HG03469 (cell line): ENCODE results near the gene DIAPH3.
"Not testable (repeated sequence)": the region's sequence is repeated elsewhere in the genome, so short reads cannot be mapped to it uniquely, and the experiment has no call there.

Experiments
- ATAC-seq: cut with Tn5 transposase; IDR thresholded peaks from one replicate; pipeline ENCODE4 v1.9.1; 2021; ENCODE audit warnings: mild to moderate bottlenecking, moderate library complexity, moderate number of reproducible peaks; ENCODE audit not compliant: unreplicated experiment

The DIAPH3 gene

GRCh38 chr13:60095300-60095699 lies 68.4 kb downstream of the DIAPH3 start:
- no peak for ATAC-seq

DNA sequence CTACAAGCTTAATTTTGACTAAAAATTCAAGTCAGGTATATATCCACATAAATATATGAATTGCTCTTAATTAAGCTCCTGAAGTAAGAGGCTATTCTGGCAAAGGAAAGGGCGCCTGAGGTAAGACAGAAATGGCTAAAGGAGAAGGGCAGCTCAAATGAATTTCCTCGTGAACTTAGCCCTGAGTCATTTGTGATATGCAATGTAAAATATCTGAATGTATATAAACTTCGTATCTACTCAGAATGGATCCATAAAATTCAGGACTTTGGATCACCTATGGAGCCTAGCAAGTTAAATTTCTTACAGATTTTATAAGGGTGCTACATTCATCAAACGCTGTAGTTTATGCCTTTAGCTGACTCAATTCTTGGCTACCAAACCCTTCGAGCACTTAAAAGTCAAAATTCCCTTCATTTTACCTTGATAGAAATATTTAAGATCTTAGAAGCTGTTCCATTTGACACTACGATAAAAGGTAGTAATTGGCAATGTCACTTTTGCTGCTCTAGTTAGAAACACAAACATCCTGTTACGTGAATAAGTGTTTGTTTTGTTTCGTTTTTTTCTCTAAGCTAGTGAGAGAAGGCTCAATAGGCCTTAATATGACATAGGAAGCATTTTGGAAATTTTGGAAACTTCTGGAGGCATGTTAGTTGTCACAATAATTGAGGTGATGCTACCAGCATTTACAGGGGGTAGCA lies 69.2 kb downstream of the DIAPH3 start:
- no peak for ATAC-seq

- no peak for ATAC-seq
These were observed 70.2 kb downstream of the DIAPH3 start for GRCh38 chr13:60093425-60094019.

DNA sequence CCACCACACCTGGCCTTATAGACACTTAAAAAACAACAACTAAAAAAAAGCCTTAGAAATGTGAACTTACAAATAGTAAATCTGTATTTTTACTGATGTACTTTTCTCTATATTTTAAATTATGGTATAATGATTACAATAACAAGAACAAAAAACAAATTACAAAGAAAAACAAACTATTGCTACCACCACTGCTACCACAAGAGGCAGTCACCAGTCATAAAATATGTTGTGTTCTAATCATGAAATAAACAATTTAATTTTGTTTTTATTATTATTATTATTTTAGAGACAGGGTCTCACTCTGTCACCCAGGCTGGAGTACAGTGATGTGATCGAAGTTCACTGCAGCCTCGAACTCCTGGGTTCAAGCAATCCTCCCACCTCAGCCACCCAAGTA lies 72.2 kb downstream of the DIAPH3 start:
- no peak for ATAC-seq

GRCh38 chr13:60090574-60090973 lies 73.2 kb downstream of the DIAPH3 start:
- ATAC-seq: no peak

- not testable (repeated sequence) for ATAC-seq
These were observed 79.9 kb downstream of the DIAPH3 start for GRCh38 chr13:60083780-60084179.

DNA sequence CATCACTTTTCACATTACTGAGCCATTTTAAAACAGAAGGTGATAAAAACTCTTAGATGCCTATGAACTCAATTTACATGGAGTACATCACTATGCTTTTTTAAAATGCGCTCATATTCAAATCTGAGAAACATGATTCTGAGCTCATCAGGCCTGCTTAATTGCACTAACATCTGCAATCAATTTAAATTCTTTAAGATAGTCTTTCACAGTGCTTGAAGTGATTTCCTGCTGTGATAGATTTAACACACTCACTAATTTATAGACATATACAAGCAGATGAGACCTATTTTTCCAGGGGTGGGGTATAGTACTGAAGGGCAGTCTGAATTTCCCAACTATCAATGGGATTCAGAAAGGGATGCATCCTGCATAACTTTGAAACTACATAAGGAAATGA lies 82.9 kb downstream of the DIAPH3 start:
- ATAC-seq: no peak

- ATAC-seq: no peak
These were observed 85.5 kb downstream of the DIAPH3 start for GRCh38 chr13:60078226-60078625.

- no peak for ATAC-seq
These were observed 87.9 kb downstream of the DIAPH3 start for GRCh38 chr13:60075850-60076249.

DNA sequence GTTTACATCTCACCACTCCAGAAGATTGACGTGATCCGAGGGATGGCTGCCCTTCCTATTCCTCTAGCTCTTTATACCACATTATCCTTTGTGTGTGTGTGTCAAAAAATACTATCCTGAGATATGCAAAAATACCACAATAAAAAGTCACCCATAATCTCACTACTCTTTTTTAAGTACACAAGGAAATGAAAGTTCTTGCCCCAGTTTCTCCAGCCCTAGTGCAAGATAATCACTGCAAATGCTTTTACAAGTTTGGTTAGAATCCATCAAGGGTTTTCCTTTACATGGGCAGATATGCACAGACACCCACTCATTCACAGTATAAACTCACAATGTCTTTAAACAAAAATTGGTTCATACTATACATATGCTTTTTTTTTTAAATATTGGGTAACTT lies 89.3 kb downstream of the DIAPH3 start:
- peak; percentile 47 for ATAC-seq

DNA sequence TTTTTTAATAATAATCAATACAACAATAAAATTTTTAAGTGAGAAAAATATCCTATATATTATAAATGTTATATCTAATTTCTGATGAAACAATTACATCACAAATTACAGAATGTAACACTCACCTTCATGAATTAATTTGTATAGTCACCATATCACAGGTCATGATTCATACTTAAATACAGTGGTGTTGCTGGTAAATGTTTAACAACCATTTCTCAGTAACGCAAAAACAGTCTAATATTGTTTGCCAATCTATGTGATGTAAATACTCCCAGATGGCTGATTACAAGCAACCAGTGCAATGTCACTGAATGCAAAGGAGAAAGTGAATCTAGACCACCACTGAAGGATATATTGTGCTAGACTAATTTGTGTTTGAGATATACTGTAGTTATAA lies 97.5 kb downstream of the DIAPH3 start:
- ATAC-seq: no peak

DNA sequence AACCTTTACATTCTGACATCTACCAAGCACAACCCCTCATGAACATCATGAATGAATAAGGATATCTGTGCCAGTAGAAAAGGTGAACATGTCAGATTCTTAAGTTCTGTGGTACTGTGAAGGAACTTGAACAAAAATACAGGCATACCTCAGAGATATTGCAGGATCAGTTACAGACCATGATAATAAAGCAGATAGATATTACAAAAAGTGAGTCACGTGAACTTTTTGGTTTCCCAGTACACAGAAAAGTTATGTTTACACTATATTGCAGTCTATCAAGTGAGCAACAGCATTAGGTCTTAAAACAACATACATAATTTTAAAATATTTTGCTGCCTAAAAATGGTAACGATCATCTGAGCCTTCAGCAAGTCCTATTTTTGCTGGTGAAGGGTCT lies 101.2 kb downstream of the DIAPH3 start:
- no peak for ATAC-seq

DNA sequence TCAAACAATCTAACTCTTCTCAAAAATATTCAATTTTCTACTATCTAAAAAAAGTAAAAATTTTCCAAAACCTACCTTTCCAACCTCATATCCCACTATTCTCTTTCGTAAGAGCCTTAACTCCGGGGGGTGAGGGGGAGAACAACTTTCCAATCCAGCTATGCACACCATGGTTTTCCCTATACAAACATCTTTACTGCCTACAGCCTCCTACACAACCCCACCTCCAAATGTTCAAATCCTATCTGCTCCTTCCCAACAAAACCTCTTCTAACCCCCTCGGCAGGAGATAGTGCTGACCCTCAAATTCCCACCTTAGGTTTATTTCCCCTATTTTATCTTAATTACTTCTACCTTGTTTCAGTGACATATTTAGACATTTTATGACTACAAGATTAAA lies 102.0 kb downstream of the DIAPH3 start:
- ATAC-seq: no peak

- no peak for ATAC-seq
These were observed 111.9 kb downstream of the DIAPH3 start for GRCh38 chr13:60051754-60052285.

- ATAC-seq: not testable (repeated sequence)
These were observed 115.4 kb downstream of the DIAPH3 start for GRCh38 chr13:60048353-60048752.

DNA sequence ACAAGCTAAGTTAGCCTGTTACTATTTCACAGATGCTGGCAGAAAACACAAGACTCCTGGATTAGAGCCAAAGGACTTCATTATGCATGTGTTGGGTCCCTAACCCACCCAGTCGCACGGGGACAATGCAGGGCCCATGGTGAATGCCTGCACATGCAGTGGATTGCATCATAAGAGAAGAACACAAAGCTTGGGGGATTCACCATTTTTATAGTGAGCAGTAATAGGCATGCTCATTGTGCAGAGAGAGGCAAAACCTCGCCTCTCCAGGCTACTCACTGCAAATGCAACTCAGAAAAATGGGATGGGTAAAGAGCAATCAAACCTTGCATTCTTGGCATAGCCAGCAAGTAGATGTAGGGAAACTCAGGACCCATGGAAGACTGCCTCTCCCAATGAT lies 115.8 kb downstream of the DIAPH3 start:
- no peak for ATAC-seq

DNA sequence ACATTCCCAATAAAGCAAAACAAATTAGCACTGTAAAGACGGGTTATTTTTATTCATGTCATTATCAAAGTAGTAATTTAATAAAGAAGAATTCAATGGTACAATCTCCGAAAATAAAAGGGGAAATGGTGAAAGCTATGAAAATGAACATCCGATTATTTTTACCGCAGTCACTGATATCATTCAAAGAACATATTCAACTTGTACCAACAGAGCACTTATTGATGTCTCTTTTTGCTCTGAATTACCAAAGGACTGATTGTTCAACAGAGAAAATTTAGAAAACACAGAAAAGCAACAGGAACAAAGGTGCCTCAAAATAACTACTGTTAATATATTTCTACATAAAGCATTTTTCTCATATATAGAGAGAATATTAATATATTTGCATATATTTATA lies 119.4 kb downstream of the DIAPH3 start:
- ATAC-seq: no peak

GRCh38 chr13:60043262-60043661 lies 120.5 kb downstream of the DIAPH3 start:
- ATAC-seq: no peak

DNA sequence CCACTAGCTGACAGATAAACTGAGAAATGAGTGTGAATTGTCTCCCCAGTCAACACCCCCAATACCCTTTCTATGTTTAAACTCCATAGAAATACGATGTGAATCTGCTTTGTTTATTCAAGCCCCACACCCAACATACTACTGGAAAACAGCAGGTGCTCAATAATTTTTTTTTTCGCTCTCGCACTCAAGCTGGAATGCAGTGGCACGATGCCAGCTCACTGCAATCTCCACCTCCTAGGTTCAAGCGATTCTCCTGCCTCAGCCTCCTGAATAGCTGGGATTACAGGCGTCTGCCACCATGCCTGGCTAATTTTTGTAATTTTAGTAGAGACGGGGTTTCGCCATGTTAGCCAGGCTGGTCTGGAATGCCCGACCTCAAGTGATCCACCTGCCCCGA lies 123.1 kb downstream of the DIAPH3 start:
- not testable (repeated sequence) for ATAC-seq

GRCh38 chr13:60035874-60036273 lies 127.9 kb downstream of the DIAPH3 start:
- ATAC-seq: no peak

GRCh38 chr13:60032851-60033250 lies 130.9 kb downstream of the DIAPH3 start:
- ATAC-seq: no peak

- ATAC-seq: no peak
These were observed 135.7 kb downstream of the DIAPH3 start for GRCh38 chr13:60028021-60028420.

DNA sequence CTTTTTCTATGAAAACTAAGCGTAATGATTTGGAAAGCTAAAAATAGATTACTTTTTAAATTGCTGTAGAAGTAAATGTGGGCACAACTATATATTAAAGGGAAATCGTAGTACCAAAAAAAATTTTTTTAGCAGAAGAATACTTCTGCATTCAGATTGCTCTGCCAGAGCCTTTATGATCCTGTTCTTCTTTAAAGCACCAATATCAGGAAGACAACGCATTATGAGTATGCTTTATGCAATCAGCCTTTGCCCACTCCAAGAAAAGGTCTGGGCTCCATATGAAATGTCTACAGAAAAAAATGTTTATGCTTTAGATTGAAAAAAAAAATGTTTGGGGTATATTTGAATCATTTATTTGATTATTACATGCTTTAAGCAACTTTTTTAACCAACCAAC lies 137.4 kb downstream of the DIAPH3 start:
- ATAC-seq: no peak
